Measurements from ENCODE around the gene SERPINB10. TPM values are rescaled to one million over a fixed set of nuclear protein-coding genes. Genes with fewer than 3 reads are reported as not detected.
A peak's percentile ranks its signal among the peaks of the same experiment; 100 is the strongest.

The SERPINB10 gene
- total RNA-seq, 1 experiment from 2014 or later = not detected

GRCh38 chr18:63890950-63891304, 16.8 kb upstream of the SERPINB10 start:
- H3K27ac ChIP-seq (ENCODE audit: low read depth, low read length) = no peak overlapping the region
- H3K27me3 ChIP-seq (ENCODE audit: insufficient read depth, low read length) = no peaks in the 10 kb centered on the region
- no peak overlapping the region for H2AFZ ChIP-seq (ENCODE audit: low read depth, low read length, poor library complexity, severe bottlenecking)
- RAD21 ChIA-PET (ENCODE audit: low non-redundant PET in 1 of 2, low total read pairs in 2 of 2, uncharacterized antibody in 2 of 2, unreplicated experiment in 2 of 2) = no interaction called here
- no peak overlapping the region for H3K9ac ChIP-seq (ENCODE audit: low read length)
- intact Hi-C loops (cut with micrococcal nuclease) = no loop called here
- no peak overlapping the region for H3K4me3 ChIP-seq (replicated peaks in 1 of 2; ENCODE audit: low read depth in 1 of 2, low read length in 2 of 2)
- no peaks in the 10 kb centered on the region for H4K20me1 ChIP-seq (ENCODE audit: insufficient read depth)
- H3K4me2 ChIP-seq (ENCODE audit: low read length) = no peak overlapping the region
- ATAC-seq (no peak), DNase-seq (ENCODE audit: low read depth, low spot score) (no peak)
- no peaks in the 10 kb centered on the region for H3K9me2 ChIP-seq (ENCODE audit: insufficient read depth)
- TF ChIP-seq RAD21 (IDR thresholded peaks at IDR 0.05; ENCODE audit: low read depth) = peak; percentile 10; the same call in 1 of the 2 replicates
- TF ChIP-seq TCF7L2 (IDR thresholded peaks at IDR 0.05; ENCODE audit: borderline replicate concordance, extremely low read depth, insufficient read depth, insufficient read length) = no peak
- TF ChIP-seq POLR2AphosphoS5 (IDR thresholded peaks at IDR 0.05; ENCODE audit: low read depth, low read length) = no peak
- no peaks in the 10 kb centered on the region for H3K36me3 ChIP-seq (ENCODE audit: control insufficient read depth in 1 of 2, insufficient read depth in 2 of 2, low read length in 2 of 2)
- POLR2A ChIA-PET = no interaction called here
- CTCF ChIA-PET = no interaction called here
- no peaks in the 10 kb centered on the region for H3K79me2 ChIP-seq (ENCODE audit: insufficient read depth, low read length)
- no TSS peak for BruUV-seq (replicated peaks)
- no peaks in the 10 kb centered on the region for H3K9me3 ChIP-seq (ENCODE audit: control insufficient read depth in 1 of 2, insufficient read depth in 1 of 2, low read depth in 1 of 2, low read length in 2 of 2)
- no peaks in the 10 kb centered on the region for H3K4me1 ChIP-seq (ENCODE audit: control insufficient read depth in 1 of 2, insufficient read depth in 2 of 2, low read length in 2 of 2)

DNA sequence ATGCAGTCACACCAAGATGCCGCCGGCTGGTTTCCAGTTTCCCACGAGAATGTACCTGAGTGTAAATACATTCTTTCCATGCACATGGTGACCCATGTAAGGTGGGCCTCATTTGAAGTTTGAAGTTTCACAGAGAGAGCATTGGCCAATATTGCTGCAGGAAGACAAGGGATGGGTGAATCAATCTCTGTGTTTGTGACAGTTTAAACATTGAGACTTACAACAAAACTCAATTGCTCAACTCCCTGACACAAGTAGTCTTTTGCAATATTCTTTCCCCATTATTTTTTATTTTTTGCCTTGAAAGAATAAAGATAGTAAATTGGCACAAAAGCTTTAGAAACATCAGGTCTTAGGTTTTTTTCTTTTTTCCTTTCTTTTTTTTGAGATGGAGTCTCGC, 15.2 kb upstream of the SERPINB10 start:
- no peak overlapping the region for H2AFZ ChIP-seq (ENCODE audit: low read depth, low read length, poor library complexity, severe bottlenecking)
- no peaks in the 10 kb centered on the region for H3K9me3 ChIP-seq (ENCODE audit: control insufficient read depth in 1 of 2, insufficient read depth in 1 of 2, low read depth in 1 of 2, low read length in 2 of 2)
- TF ChIP-seq SP1 (IDR thresholded peaks at IDR 0.05; ENCODE audit: low read depth) (no peak), EGR1 (IDR thresholded peaks at IDR 0.05; ENCODE audit: low read depth) (no peak), FOSL1 (IDR thresholded peaks at IDR 0.05; ENCODE audit: low read depth) (no peak), SIN3A (IDR thresholded peaks at IDR 0.05; ENCODE audit: low read depth) (no peak), ATF3 (IDR thresholded peaks at IDR 0.05) (no peak), MAX (IDR thresholded peaks at IDR 0.05) (no peak), EZH2 (IDR thresholded peaks at IDR 0.05) (no peak), ELF1 (IDR thresholded peaks at IDR 0.05; ENCODE audit: borderline replicate concordance, low read depth) (no peak), ZFX (IDR thresholded peaks at IDR 0.05) (no peak), EZH2phosphoT487 (IDR thresholded peaks at IDR 0.05; ENCODE audit: borderline replicate concordance) (no peak), TCF7L2 (IDR thresholded peaks at IDR 0.05; ENCODE audit: borderline replicate concordance, extremely low read depth, insufficient read depth, insufficient read length) (no peak), JUND (IDR thresholded peaks at IDR 0.05) (no peak), SRF (IDR thresholded peaks at IDR 0.05; ENCODE audit: low read depth) (no peak), CEBPB (IDR thresholded peaks at IDR 0.05; ENCODE audit: low read depth) (no peak), POLR2AphosphoS5 (IDR thresholded peaks at IDR 0.05; ENCODE audit: low read depth, low read length) (no peak)
- TF ChIP-seq, protein P1, sequence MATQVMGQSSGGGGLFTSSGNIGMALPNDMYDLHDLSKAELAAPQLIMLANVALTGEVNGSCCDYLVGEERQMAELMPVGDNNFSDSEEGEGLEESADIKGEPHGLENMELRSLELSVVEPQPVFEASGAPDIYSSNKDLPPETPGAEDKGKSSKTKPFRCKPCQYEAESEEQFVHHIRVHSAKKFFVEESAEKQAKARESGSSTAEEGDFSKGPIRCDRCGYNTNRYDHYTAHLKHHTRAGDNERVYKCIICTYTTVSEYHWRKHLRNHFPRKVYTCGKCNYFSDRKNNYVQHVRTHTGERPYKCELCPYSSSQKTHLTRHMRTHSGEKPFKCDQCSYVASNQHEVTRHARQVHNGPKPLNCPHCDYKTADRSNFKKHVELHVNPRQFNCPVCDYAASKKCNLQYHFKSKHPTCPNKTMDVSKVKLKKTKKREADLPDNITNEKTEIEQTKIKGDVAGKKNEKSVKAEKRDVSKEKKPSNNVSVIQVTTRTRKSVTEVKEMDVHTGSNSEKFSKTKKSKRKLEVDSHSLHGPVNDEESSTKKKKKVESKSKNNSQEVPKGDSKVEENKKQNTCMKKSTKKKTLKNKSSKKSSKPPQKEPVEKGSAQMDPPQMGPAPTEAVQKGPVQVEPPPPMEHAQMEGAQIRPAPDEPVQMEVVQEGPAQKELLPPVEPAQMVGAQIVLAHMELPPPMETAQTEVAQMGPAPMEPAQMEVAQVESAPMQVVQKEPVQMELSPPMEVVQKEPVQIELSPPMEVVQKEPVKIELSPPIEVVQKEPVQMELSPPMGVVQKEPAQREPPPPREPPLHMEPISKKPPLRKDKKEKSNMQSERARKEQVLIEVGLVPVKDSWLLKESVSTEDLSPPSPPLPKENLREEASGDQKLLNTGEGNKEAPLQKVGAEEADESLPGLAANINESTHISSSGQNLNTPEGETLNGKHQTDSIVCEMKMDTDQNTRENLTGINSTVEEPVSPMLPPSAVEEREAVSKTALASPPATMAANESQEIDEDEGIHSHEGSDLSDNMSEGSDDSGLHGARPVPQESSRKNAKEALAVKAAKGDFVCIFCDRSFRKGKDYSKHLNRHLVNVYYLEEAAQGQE (IDR thresholded peaks at IDR 0.05; ENCODE audit: low read depth) = no peak
- intact Hi-C loops (cut with micrococcal nuclease) = no loop called here
- H3K36me3 ChIP-seq (ENCODE audit: control insufficient read depth in 1 of 2, insufficient read depth in 2 of 2, low read length in 2 of 2) = no peaks in the 10 kb centered on the region
- RAD21 ChIA-PET (ENCODE audit: low non-redundant PET in 1 of 2, low total read pairs in 2 of 2, uncharacterized antibody in 2 of 2, unreplicated experiment in 2 of 2) = no interaction called here
- CTCF ChIA-PET = no interaction called here
- ATAC-seq (no peak), DNase-seq (ENCODE audit: low read depth, low spot score) (no peak)
- no peak overlapping the region for H3K4me2 ChIP-seq (ENCODE audit: low read length)
- H3K4me1 ChIP-seq (ENCODE audit: control insufficient read depth in 1 of 2, insufficient read depth in 2 of 2, low read length in 2 of 2) = no peaks in the 10 kb centered on the region
- no TSS peak for BruUV-seq (replicated peaks)
- no peaks in the 10 kb centered on the region for H4K20me1 ChIP-seq (ENCODE audit: insufficient read depth)
- no peak overlapping the region for H3K27ac ChIP-seq (ENCODE audit: low read depth, low read length)
- H3K27me3 ChIP-seq (ENCODE audit: insufficient read depth, low read length) = no peaks in the 10 kb centered on the region
- no peaks in the 10 kb centered on the region for H3K9me2 ChIP-seq (ENCODE audit: insufficient read depth)
- H3K79me2 ChIP-seq (ENCODE audit: insufficient read depth, low read length) = no peaks in the 10 kb centered on the region
- POLR2A ChIA-PET = no interaction called here
- H3K9ac ChIP-seq (ENCODE audit: low read length) = no peak overlapping the region
- no peak overlapping the region for H3K4me3 ChIP-seq (replicated peaks in 1 of 2; ENCODE audit: low read depth in 1 of 2, low read length in 2 of 2)
